H1 (cell line): ENCODE measurements around the gene INSIG1. TPM values are rescaled to one million over a fixed set of nuclear protein-coding genes. Genes with fewer than 3 reads are reported as not detected.

Source experiments
- CTCF ChIA-PET: fragments of 300-600 bp; sonication (Branson Sonifier 250); formaldehyde crosslinking; loops from one replicate; lab custom pipeline; 2021; ENCODE audit not compliant: partially characterized antibody; lab: Charles Lee
- POLR2A ChIA-PET: fragments of 300-600 bp; sonication (Branson Sonifier 250); formaldehyde crosslinking; loops from one replicate; lab custom pipeline; 2021; ENCODE audit warnings: inconsistent platforms; ENCODE audit not compliant: partially characterized antibody; lab: Charles Lee
- DNase-seq, 2 experiments: peaks; one replicate each; pipeline versions ENCODE4 v3.0.0 to v3.0.0-alpha.2; 2010 to 2022; ENCODE audit warnings: low spot score in 2 of 2, low read depth in 1 of 2, mixed read lengths in 1 of 2
- FAIRE-seq: peaks from 2 replicates; lab custom pipeline; 2011; peaks lifted over from hg19 to GRCh38; lab: Jason Lieb, UNC
- H2AFZ ChIP-seq: 2 replicates; pipeline ENCODE4 v1.8.1; 2012; ENCODE audit warnings: low read length, inconsistent platforms
- H2AK5ac ChIP-seq: 2 replicates; pipeline ENCODE4 v1.6.1; 2013; ENCODE audit warnings: low read depth, low read length
- H2BK120ac ChIP-seq: replicated peaks from 2 replicates; pipeline ENCODE3; 2013; ENCODE audit warnings: low read depth, low read length, inconsistent platforms
- H2BK12ac ChIP-seq: 2 replicates; pipeline ENCODE4 v1.6.1; 2013; ENCODE audit warnings: low read depth, low read length
- H2BK15ac ChIP-seq: 2 replicates; pipeline ENCODE4 v1.6.1; 2013; ENCODE audit warnings: low read length
- H2BK20ac ChIP-seq: 2 replicates; pipeline ENCODE4 v1.6.1; 2013; ENCODE audit warnings: low read length
- H2BK5ac ChIP-seq: 2 replicates; pipeline ENCODE4 v1.6.1; 2013; ENCODE audit warnings: low read depth, low read length
- H3K14ac ChIP-seq: 2 replicates; pipeline ENCODE4 v1.6.1; 2013; ENCODE audit warnings: inconsistent platforms; ENCODE audit not compliant: insufficient read length
- H3K18ac ChIP-seq: 2 replicates; pipeline ENCODE4 v1.6.1; 2013; ENCODE audit warnings: low read length; ENCODE audit errors: extremely low read depth
- H3K23ac ChIP-seq: 2 replicates; pipeline ENCODE4 v1.6.1; 2013; ENCODE audit warnings: inconsistent platforms; ENCODE audit not compliant: insufficient read length
- H3K23me2 ChIP-seq: 2 replicates; pipeline ENCODE4 v1.6.1; 2013; ENCODE audit warnings: low read depth, low read length
- H3K27ac ChIP-seq: 2 replicates; pipeline ENCODE4 v1.6.1; 2011; ENCODE audit warnings: low read depth, low read length, inconsistent platforms
- H3K27me3 ChIP-seq, 4 experiments: replicated peaks in 1 of 4; 1 replicate in 1 of 4; 2 replicates in 3 of 4; pipeline versions ENCODE4 v1.6.1 to v1.8.1; 2011 to 2013; ENCODE audit warnings: low read length in 3 of 4, mild to moderate bottlenecking in 3 of 4, inconsistent platforms in 2 of 4, mixed read lengths in 2 of 4, moderate library complexity in 1 of 4; ENCODE audit not compliant: control insufficient read depth in 3 of 4, insufficient read depth in 3 of 4; ENCODE audit errors: extremely low read depth in 1 of 4
- H3K36me3 ChIP-seq, 4 experiments: 2 replicates each; pipeline versions ENCODE4 v1.6.1 to v1.8.1; 2011 to 2013; ENCODE audit warnings: mild to moderate bottlenecking in 4 of 4, low read length in 3 of 4, moderate library complexity in 2 of 4, control low read depth in 1 of 4, inconsistent platforms in 1 of 4; ENCODE audit not compliant: insufficient read depth in 4 of 4, control insufficient read depth in 2 of 4
- H3K4ac ChIP-seq: replicated peaks from 2 replicates; pipeline ENCODE3; 2013; ENCODE audit warnings: low read length, low read depth, mixed read lengths, inconsistent platforms; ENCODE audit not compliant: insufficient read length
- H3K4me1 ChIP-seq, 4 experiments: replicated peaks in 1 of 4; 1 replicate in 1 of 4; 2 replicates in 3 of 4; pipeline versions ENCODE4 v1.6.1 to v1.8.1; 2011 to 2013; ENCODE audit warnings: low read length in 3 of 4, inconsistent platforms in 2 of 4, mixed read lengths in 1 of 4; ENCODE audit not compliant: insufficient read depth in 4 of 4, control insufficient read depth in 3 of 4
- H3K4me2 ChIP-seq, 2 experiments: 2 replicates each; pipeline versions ENCODE4 v1.6.1 to v1.8.1; 2011 to 2013; ENCODE audit warnings: low read depth in 2 of 2, low read length in 2 of 2, control low read depth in 1 of 2, inconsistent platforms in 1 of 2, mild to moderate bottlenecking in 1 of 2; ENCODE audit not compliant: insufficient read depth in 1 of 2
- H3K4me3 ChIP-seq, 4 experiments: fragments of 200-600, 300-600 bp in 1 of 4; sonication (generic), shearing (Covaris generic), sonication (Bioruptor Twin) in 1 of 4; 2 replicates each; pipeline versions ENCODE4 v1.5.1 to v1.8.1; 2011 to 2016; ENCODE audit warnings: low read length in 4 of 4, low read depth in 3 of 4, control low read depth in 2 of 4, inconsistent platforms in 2 of 4, mild to moderate bottlenecking in 2 of 4, mixed read lengths in 1 of 4, moderate library complexity in 1 of 4; ENCODE audit not compliant: insufficient read depth in 2 of 4; ENCODE audit errors: extremely low read depth in 1 of 4
- H3K56ac ChIP-seq: replicated peaks from 2 replicates; pipeline ENCODE3; 2013; ENCODE audit warnings: low read depth, mild to moderate bottlenecking, mixed read lengths, low read length, inconsistent platforms; ENCODE audit not compliant: insufficient read length
- H3K79me1 ChIP-seq: 2 replicates; pipeline ENCODE4 v1.6.1; 2013; ENCODE audit warnings: low read depth, low read length, control low read depth
- H3K79me2 ChIP-seq, 2 experiments: 2 replicates each; pipeline versions ENCODE4 v1.6.1 to v1.8.1; 2012 to 2013; ENCODE audit warnings: low read length in 2 of 2, mild to moderate bottlenecking in 2 of 2, inconsistent platforms in 1 of 2; ENCODE audit not compliant: insufficient read depth in 2 of 2, control insufficient read depth in 1 of 2
- H3K9ac ChIP-seq, 4 experiments: replicated peaks in 1 of 4; 1 replicate in 1 of 4; 2 replicates in 3 of 4; pipeline versions ENCODE4 v1.6.1 to v1.8.1; 2011 to 2013; ENCODE audit warnings: low read depth in 3 of 4, low read length in 3 of 4, control low read depth in 2 of 4, mild to moderate bottlenecking in 2 of 4, moderate library complexity in 2 of 4, inconsistent platforms in 1 of 4; ENCODE audit errors: extremely low read depth in 1 of 4
- H3K9me3 ChIP-seq, 2 experiments: 2 replicates each; pipeline versions ENCODE4 v1.6.1 to v1.8.1; 2012 to 2013; ENCODE audit warnings: mild to moderate bottlenecking in 2 of 2, moderate library complexity in 2 of 2, control low read depth in 1 of 2, inconsistent platforms in 1 of 2, low read depth in 1 of 2, low read length in 1 of 2, mixed read lengths in 1 of 2; ENCODE audit not compliant: insufficient read depth in 2 of 2
- H4K20me1 ChIP-seq, 2 experiments: replicated peaks in 1 of 2; 2 replicates each; pipeline versions ENCODE3 to v1.8.1; 2011 to 2013; ENCODE audit warnings: inconsistent platforms in 2 of 2, low read length in 2 of 2, mild to moderate bottlenecking in 1 of 2; ENCODE audit not compliant: insufficient read depth in 2 of 2, control insufficient read depth in 1 of 2
- H4K5ac ChIP-seq: 2 replicates; pipeline ENCODE4 v1.6.1; 2013; ENCODE audit warnings: low read length, low read depth, mixed read lengths, inconsistent platforms; ENCODE audit not compliant: insufficient read length
- H4K8ac ChIP-seq: 2 replicates; pipeline ENCODE4 v1.8.0; 2013; ENCODE audit warnings: mild to moderate bottlenecking, moderate library complexity, low read length, inconsistent platforms; ENCODE audit not compliant: insufficient read depth; ENCODE audit errors: extremely low read depth
- H4K91ac ChIP-seq: replicated peaks from 2 replicates; pipeline ENCODE3; 2013; ENCODE audit warnings: low read length, mixed read lengths, inconsistent platforms; ENCODE audit not compliant: insufficient read length
- EGR1 ChIP-seq: IDR thresholded peaks from 2 replicates; pipeline ENCODE4 v1.6.1; 2011; ENCODE audit warnings: low read depth, low read length, borderline replicate concordance
- EP300 ChIP-seq, 2 experiments: IDR thresholded peaks; 1 replicate in 1 of 2; 2 replicates in 1 of 2; pipeline ENCODE4 v1.6.1; 2011 to 2012; ENCODE audit warnings: low read depth in 2 of 2, low read length in 2 of 2, mild to moderate bottlenecking in 2 of 2, borderline replicate concordance in 1 of 2, inconsistent platforms in 1 of 2, moderate library complexity in 1 of 2
- MAFK ChIP-seq: IDR thresholded peaks from 2 replicates; pipeline ENCODE4 v1.6.1; 2012; ENCODE audit warnings: low read depth, mild to moderate bottlenecking, improper control_type of control experiment, low read length
- WGBS, 2 experiments: shearing (Covaris generic) in 1 of 2; methylation state at CpG; one replicate each; pipeline versions ENCODE4 v1.1.6 to v1.1.7; 2013 to 2015; ENCODE audit warnings: low lambda C conversion rate in 2 of 2, mixed read lengths in 2 of 2, inconsistent platforms in 1 of 2, low coverage in 1 of 2, missing lambda C conversion rate in 1 of 2; ENCODE audit not compliant: insufficient replicate concordance in 2 of 2, insufficient coverage in 1 of 2, insufficient read length in 1 of 2; ENCODE audit errors: extremely low coverage in 1 of 2, missing lambda C conversion rate in 1 of 2; 5-methylcytosine and 5-hydroxymethylcytosine counted together
- polyA plus RNA-seq, 7 experiments: library from polyadenylated mRNA; depleted of rRNA in 3 of 7; stranded (reverse) in 5 of 7; unstranded in 2 of 7; fragments of >200 nt in 5 of 7; fragments of 200-250 nt in 2 of 7; gene quantifications; 1 replicate in 5 of 7; 2 replicates in 1 of 7; 4 replicates in 1 of 7; pipeline versions ENCODE4 v1.2.1 to v1.2.3, GENCODE V29; 2011 to 2013; ENCODE audit warnings: missing spikeins in 2 of 7, mixed read lengths in 2 of 7
- total RNA-seq: library from RNA; stranded (reverse); fragmentation: NEBNext Ultra II Directional; extraction: Animal tissue kit (Norgen Biotek cat#: 25700); gene quantifications from 2 replicates; pipeline ENCODE4 v1.2.1, GENCODE V29; 2021

INSIG1 gene
- total and polyA plus RNA-seq, 2 of the 8 experiments (the other 6 are each of a cell fraction or from before 2014, with no cell fraction given), result 40.0 to 58.4 TPM

- Histone ChIP-seq H3K23me2 (no peaks in the 10 kb centered on the region), H4K5ac (no peak overlapping the region), H3K23ac (no peak overlapping the region), H3K27ac (no peak overlapping the region), H3K9ac (no peak overlapping the region), H3K4me3 (no peak overlapping the region), H4K20me1 (no peaks in the 10 kb centered on the region), H2BK12ac (no peak overlapping the region), H3K14ac (no peak overlapping the region), H2BK120ac (no peak overlapping the region), H3K4me2 (no peak overlapping the region), H3K27me3 (peaks cover 4 to 8% (median 6%) of the 10 kb centered on the region in 4 experiments; a peak in 6 of 7 replicates), H3K56ac (no peak overlapping the region), H2BK20ac (0 out of 2 replicates have a peak overlapping the region, but pooled peaks have one; percentile 93)
- DNase-seq, result no peak
- WGBS, 2 experiments, result 84% methylated on average over 11 of the region's 11 CpGs; no CpG with 5 or more reads in 1 of the 2 experiments
- CTCF ChIA-PET, result interaction anchor here (1.1 to 4.1 kb wide), 7 partner anchors 9 to 415 kb away, joined by 3 to 21 read pairs (median 6); no protein-coding TSS in a partner anchor
- TF ChIP-seq EGR1, result no peak
- TF ChIP-seq EP300 (IDR thresholded peaks at IDR 0.05; ENCODE audit: borderline replicate concordance in 1 of 2, low read depth in 2 of 2, low read length in 2 of 2), result no peak
- no peak for TF ChIP-seq MAFK
- TF ChIP-seq, all 59 proteins: peak for 0
- no peak overlapping the region for H2AK5ac ChIP-seq
- H3K36me3 ChIP-seq, result no peaks in the 10 kb centered on the region
- no peak overlapping the region for H2AFZ ChIP-seq
- FAIRE-seq, result no peak
- H2BK5ac ChIP-seq, result no peak overlapping the region
- no peaks in the 10 kb centered on the region for H3K79me2 ChIP-seq
- H4K91ac ChIP-seq, result no peak overlapping the region
- no peak overlapping the region for H3K4ac ChIP-seq
- no peak overlapping the region for H2BK15ac ChIP-seq
- no peaks in the 10 kb centered on the region for H3K9me3 ChIP-seq
- POLR2A ChIA-PET, result no interaction called here
- H3K4me1 ChIP-seq, result no peaks in the 10 kb centered on the region
- no peak overlapping the region for H4K8ac ChIP-seq
- no peak overlapping the region for H3K18ac ChIP-seq
- H3K79me1 ChIP-seq, result no peaks in the 10 kb centered on the region
These were observed 44.6 kb downstream of the INSIG1 start for GRCh38 chr7:155342313-155342712.
